Measurements from ENCODE around the gene LRFN2. TPM values are rescaled to one million over a fixed set of nuclear protein-coding genes. Genes with fewer than 3 reads are reported as not detected.

Gene LRFN2
- total RNA-seq, 1 donor from 2014 or later = not detected

GRCh38 chr6:40359808-40360207 lies 227.4 kb downstream of the LRFN2 start:
- no peak for TF ChIP-seq CTCF (IDR thresholded peaks at IDR 0.05)
- no peaks in the 10 kb centered on the region for H3K4me1 ChIP-seq
- no peak overlapping the region for H3K4me3 ChIP-seq
- no peaks in the 10 kb centered on the region for H3K9me3 ChIP-seq
- no peak for DNase-seq (ENCODE audit: low spot score in 2 of 2)
- H3K27me3 ChIP-seq = no peaks in the 10 kb centered on the region
- H3K27ac ChIP-seq = no peak overlapping the region
- intact Hi-C loops (cut with DNase I) = no loop called here
- H3K36me3 ChIP-seq = no peaks in the 10 kb centered on the region

- H3K36me3 ChIP-seq = no peaks in the 10 kb centered on the region
- TF ChIP-seq CTCF (IDR thresholded peaks at IDR 0.05) = no peak
- no peak overlapping the region for H3K27ac ChIP-seq
- H3K9me3 ChIP-seq = no peaks in the 10 kb centered on the region
- H3K4me1 ChIP-seq = no peaks in the 10 kb centered on the region
- intact Hi-C loops (cut with DNase I) = no loop called here
- no peak overlapping the region for H3K4me3 ChIP-seq
- DNase-seq (ENCODE audit: low spot score in 2 of 2) = peak in 1 of 2 donors; percentile 12
- no peaks in the 10 kb centered on the region for H3K27me3 ChIP-seq
Measured at GRCh38 chr6:40358473-40359460, 228.4 kb downstream of the LRFN2 start.

DNA sequence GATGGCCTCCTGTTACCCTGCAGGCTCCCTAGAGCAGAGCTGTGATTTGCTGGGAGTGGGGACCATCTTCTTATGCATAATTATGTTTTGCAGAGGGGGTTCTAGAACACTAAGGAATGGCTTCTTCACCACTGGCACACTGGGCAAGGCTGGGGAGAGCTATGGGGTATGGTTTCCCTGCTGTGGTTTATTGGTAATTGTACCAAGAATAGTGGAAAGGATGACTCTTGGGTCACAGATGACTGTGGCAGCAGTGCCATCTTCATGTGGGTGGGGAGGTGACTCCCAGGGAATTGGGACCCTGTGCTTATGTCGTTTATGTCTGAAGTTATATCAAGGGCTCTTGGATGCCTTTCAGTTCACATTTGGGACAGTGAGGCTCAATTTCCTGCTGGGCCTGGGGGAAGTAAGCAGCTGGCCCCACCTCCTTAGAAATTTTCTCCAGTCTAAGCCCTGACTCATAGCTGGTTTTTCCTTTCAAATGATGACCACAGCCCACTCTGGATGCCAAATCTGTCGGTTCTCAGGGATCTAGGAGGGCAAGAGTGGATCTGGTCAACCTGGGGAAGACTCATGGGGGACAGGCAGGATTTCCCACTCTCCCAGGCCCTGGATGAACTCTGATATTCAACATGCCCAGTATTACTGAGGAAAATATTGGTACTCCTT lies 230.8 kb downstream of the LRFN2 start:
- intact Hi-C loops (cut with DNase I) = no loop called here
- no peak overlapping the region for H3K27ac ChIP-seq
- no peaks in the 10 kb centered on the region for H3K27me3 ChIP-seq
- H3K4me1 ChIP-seq = no peaks in the 10 kb centered on the region
- no peaks in the 10 kb centered on the region for H3K36me3 ChIP-seq
- no peak for DNase-seq (ENCODE audit: low spot score in 2 of 2)
- no peak overlapping the region for H3K4me3 ChIP-seq
- no peaks in the 10 kb centered on the region for H3K9me3 ChIP-seq
- TF ChIP-seq CTCF (IDR thresholded peaks at IDR 0.05) = no peak

- no peaks in the 10 kb centered on the region for H3K9me3 ChIP-seq
- intact Hi-C loops (cut with DNase I) = no loop called here
- no peak for TF ChIP-seq CTCF (IDR thresholded peaks at IDR 0.05)
Measured at GRCh38 chr6:40355532-40355931, 231.6 kb downstream of the LRFN2 start.

GRCh38 chr6:40355066-40355465 lies 232.1 kb downstream of the LRFN2 start:
- no peak for TF ChIP-seq CTCF (IDR thresholded peaks at IDR 0.05)
- Histone ChIP-seq H3K27me3 (no peaks in the 10 kb centered on the region), H3K4me1 (no peaks in the 10 kb centered on the region), H3K36me3 (no peaks in the 10 kb centered on the region), H3K9me3 (no peaks in the 10 kb centered on the region), H3K27ac (no peak overlapping the region), H3K4me3 (no peak overlapping the region)
- DNase-seq (ENCODE audit: low spot score in 2 of 2) = no peak
- intact Hi-C loops (cut with DNase I) = no loop called here

More at GRCh38 chr6:40355532-40355931, 231.6 kb downstream of the LRFN2 start:
- H3K4me1 ChIP-seq = no peaks in the 10 kb centered on the region
- no peaks in the 10 kb centered on the region for H3K36me3 ChIP-seq
- no peaks in the 10 kb centered on the region for H3K27me3 ChIP-seq
- no peak overlapping the region for H3K4me3 ChIP-seq
- H3K27ac ChIP-seq = no peak overlapping the region
- DNase-seq (ENCODE audit: low spot score in 2 of 2) = no peak

Data from ascending aorta (tissue), 2 donors.